Measurements from ENCODE around the gene MBD2. TPM values are rescaled to one million over a fixed set of nuclear protein-coding genes. Genes with fewer than 3 reads are reported as not detected.
"Not testable (repeated sequence)": the region's sequence is repeated elsewhere in the genome, so short reads cannot be mapped to it uniquely, and the experiment has no call there.

Gene MBD2
- total and polyA plus RNA-seq, 11 donors = 15.9 to 74.9 (median 44.6) TPM

DNA sequence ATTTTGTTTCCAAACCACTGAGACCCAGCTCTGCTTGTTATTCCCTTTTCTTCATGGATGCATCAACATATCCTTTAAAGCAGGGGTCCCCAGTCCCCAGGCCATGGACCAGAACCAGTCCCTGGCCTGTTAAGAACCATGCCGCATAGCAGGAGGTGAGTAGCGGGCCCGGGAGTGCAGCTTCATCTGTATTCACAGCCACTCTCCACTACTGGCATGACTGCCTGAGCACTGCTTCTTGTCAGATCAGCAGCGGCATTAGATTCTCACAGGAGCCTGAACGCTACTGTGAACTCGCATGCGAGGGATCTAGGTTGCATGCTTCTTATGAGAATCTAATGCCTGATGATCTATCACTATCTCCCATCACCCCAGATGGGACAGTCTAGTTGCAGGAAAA, 43.2 kb upstream of the MBD2 start:
- TF ChIP-seq CTCF (IDR thresholded peaks at IDR 0.05) (no peak), POLR2A (IDR thresholded peaks at IDR 0.05) (no peak)
- peaks cover 0 to 31% (median 11%) of the 10 kb centered on the region in 12 donors for H3K4me1 ChIP-seq
- ATAC-seq (no peak), DNase-seq (no peak)
- no peaks in the 10 kb centered on the region for H3K36me3 ChIP-seq
- H3K27ac ChIP-seq = no peak overlapping the region
- H3K9me3 ChIP-seq = no peaks in the 10 kb centered on the region
- H3K4me3 ChIP-seq = no peak overlapping the region
- H3K27me3 ChIP-seq = no peaks in the 10 kb centered on the region
- WGBS, 4 donors = 83 to 94% (median 87%) methylated on average over 7 of the region's 7 CpGs
- intact Hi-C loops (cut with DNase I) = loop anchor here in 6 of 10 donors (2.0 to 5.0 kb wide), 3 partner anchors 35 to 43 kb away; partner anchors contain the start of gene MBD2 (in 3 of the 6)

- 68 to 86% (median 81%) methylated on average over 1 of the region's 1 CpG for WGBS, 4 donors
- no peaks in the 10 kb centered on the region for H3K9me3 ChIP-seq
- intact Hi-C loops (cut with DNase I) = no loop called here
- no peak overlapping the region for H3K4me3 ChIP-seq
- no peak for DNase-seq
- TF ChIP-seq CTCF (IDR thresholded peaks at IDR 0.05) (no peak), POLR2A (IDR thresholded peaks at IDR 0.05) (no peak)
- no peak for ATAC-seq
- no peaks in the 10 kb centered on the region for H3K27me3 ChIP-seq
- H3K27ac ChIP-seq = no peak overlapping the region
- H3K4me1 ChIP-seq = peaks cover 0 to 42% (median 0%) of the 10 kb centered on the region in 12 donors
- no peaks in the 10 kb centered on the region for H3K36me3 ChIP-seq
Observed at GRCh38 chr18:54263904-54264336, 39.5 kb upstream of the MBD2 start.

GRCh38 chr18:54261894-54262293, 37.4 kb upstream of the MBD2 start:
- peak in 2 of 4 donors; percentile 22 to 44 for ATAC-seq
- DNase-seq = no peak
- H3K9me3 ChIP-seq = no peaks in the 10 kb centered on the region
- intact Hi-C loops (cut with DNase I) = no loop called here
- peak overlapping the region in 1 of 12 donors; percentile 84 for H3K27ac ChIP-seq
- TF ChIP-seq CTCF (IDR thresholded peaks at IDR 0.05) = no peak
- TF ChIP-seq POLR2A (IDR thresholded peaks at IDR 0.05) = no peak
- H3K4me1 ChIP-seq = peaks cover 0 to 42% (median 0%) of the 10 kb centered on the region in 12 donors
- no peaks in the 10 kb centered on the region for H3K36me3 ChIP-seq
- 68 to 80% (median 75%) methylated on average over 3 of the region's 3 CpGs for WGBS, 4 donors
- H3K4me3 ChIP-seq = no peak overlapping the region
- H3K27me3 ChIP-seq = no peaks in the 10 kb centered on the region

GRCh38 chr18:54260396-54261072, 36.1 kb upstream of the MBD2 start:
- no peak for DNase-seq
- WGBS, 4 donors = 83 to 86% (median 84%) methylated on average over 9 of the region's 9 CpGs
- Histone ChIP-seq H3K27me3 (no peaks in the 10 kb centered on the region), H3K4me1 (peaks cover 0 to 50% (median 0%) of the 10 kb centered on the region in 12 donors), H3K36me3 (no peaks in the 10 kb centered on the region), H3K4me3 (no peak overlapping the region), H3K27ac (peak overlapping the region in 1 of 12 donors; percentile 84), H3K9me3 (no peaks in the 10 kb centered on the region)
- intact Hi-C loops (cut with DNase I) = no loop called here
- TF ChIP-seq CTCF (IDR thresholded peaks at IDR 0.05) = no peak
- TF ChIP-seq POLR2A (IDR thresholded peaks at IDR 0.05) = no peak
- peak in 2 of 4 donors; percentile 72 to 78 for ATAC-seq

- H3K36me3 ChIP-seq; intact Hi-C loops (cut with DNase I); ATAC-seq; H3K4me3 ChIP-seq; H3K27me3 ChIP-seq; H3K9me3 ChIP-seq; DNase-seq: not testable (repeated sequence)
- 70 to 91% (median 77%) methylated on average over 6 of the region's 6 CpGs for WGBS, 4 donors
- Histone ChIP-seq H3K4me1 (peaks cover 0 to 44% (median 0%) of the 10 kb centered on the region in 12 donors), H3K27ac (peak overlapping the region in 2 of 12 donors; percentile 39)
Observed at GRCh38 chr18:54257818-54258217, 33.3 kb upstream of the MBD2 start.
